Skeletal muscle tissue (tissue), 4 donors: ENCODE results near the gene SCNM1. TPM values are rescaled to one million over a fixed set of nuclear protein-coding genes. Genes with fewer than 3 reads are reported as not detected.
A peak's percentile ranks its signal among the peaks of the same experiment; 100 is the strongest.
"Not testable (repeated sequence)": the region's sequence is repeated elsewhere in the genome, so short reads cannot be mapped to it uniquely, and the experiment has no call there.

ENCODE experiments used
- H3K27ac ChIP-seq: one replicate; pipeline ENCODE4 v1.7.0; 2013; ENCODE audit warnings: mild to moderate bottlenecking, low read depth, low read length, inconsistent platforms
- H3K27me3 ChIP-seq, 3 donors: one replicate each; pipeline ENCODE4 v1.7.0; 2013; ENCODE audit warnings: low read length in 3 of 3; ENCODE audit not compliant: control insufficient read depth in 3 of 3, insufficient read depth in 3 of 3
- H3K36me3 ChIP-seq, 3 donors: one replicate each; pipeline ENCODE4 v1.7.0; 2013; ENCODE audit warnings: low read length in 3 of 3; ENCODE audit not compliant: control insufficient read depth in 3 of 3, insufficient read depth in 3 of 3
- H3K4me1 ChIP-seq, 3 donors: one replicate each; pipeline ENCODE4 v1.7.0; 2013; ENCODE audit warnings: low read length in 3 of 3, mild to moderate bottlenecking in 3 of 3; ENCODE audit not compliant: control insufficient read depth in 3 of 3, insufficient read depth in 3 of 3
- H3K4me3 ChIP-seq, 3 donors: one replicate each; pipeline ENCODE4 v1.7.0; 2013; ENCODE audit warnings: low read length in 3 of 3
- H3K9ac ChIP-seq, 3 donors: one replicate each; pipeline ENCODE4 v1.7.0; 2013; ENCODE audit warnings: low read length in 3 of 3, mild to moderate bottlenecking in 3 of 3, moderate library complexity in 2 of 3, low read depth in 1 of 3
- H3K9me3 ChIP-seq, 3 donors: one replicate each; pipeline ENCODE4 v1.7.0; 2013; ENCODE audit warnings: low read length in 3 of 3; ENCODE audit not compliant: control insufficient read depth in 3 of 3
- total RNA-seq: library from RNA; depleted of rRNA; stranded (reverse); fragments of >200 nt; gene quantifications from one replicate; pipeline ENCODE4 v1.2.3, GENCODE V29; 2014
- donor health status: Osteomylitis.

Gene SCNM1
- total RNA-seq, 1 donor from 2014 or later = 24.5 TPM

DNA sequence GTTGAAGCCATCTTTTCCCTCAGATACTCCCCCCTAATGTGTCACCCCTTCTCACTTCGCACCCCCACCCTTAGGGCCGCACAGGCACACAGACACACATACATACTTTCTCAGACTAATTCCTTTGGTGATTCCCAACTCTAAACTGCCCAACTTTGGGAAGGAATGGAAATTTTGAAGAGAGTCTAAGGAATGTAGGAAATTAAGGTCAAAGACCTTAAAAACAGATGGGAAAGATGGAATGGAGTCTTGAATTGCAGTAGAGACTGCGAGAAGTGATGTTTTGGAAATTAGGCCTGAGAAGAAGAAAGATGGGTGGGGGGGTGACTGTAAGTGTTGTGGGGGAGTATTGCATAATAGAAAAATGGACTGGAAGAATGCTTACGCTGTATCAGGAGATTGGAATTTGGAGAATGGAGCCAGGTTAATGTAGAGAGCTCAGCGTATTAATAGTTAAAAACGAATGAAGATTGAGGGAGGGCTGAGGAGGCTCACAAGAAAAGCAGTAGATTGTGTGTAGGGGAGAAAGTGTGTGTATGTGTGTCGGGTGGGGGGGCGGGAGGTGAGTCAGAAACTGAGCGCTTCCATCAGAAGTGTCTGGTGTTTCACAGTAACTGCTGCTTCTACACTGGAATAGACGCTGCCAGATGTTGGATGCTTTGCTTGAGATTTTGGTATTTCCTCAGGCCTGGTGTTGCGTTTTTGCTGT, 34.1 kb downstream of the SCNM1 start:
- no peaks in the 10 kb centered on the region for H3K9me3 ChIP-seq
- H3K4me3 ChIP-seq = peak overlapping the region; percentile 96 to 99 (median 99)
- peak overlapping the region; percentile 96 to 98 (median 96) for H3K9ac ChIP-seq
- peaks cover 0 to 6% (median 0%) of the 10 kb centered on the region in 3 donors for H3K36me3 ChIP-seq
- peaks cover 20 to 29% (median 27%) of the 10 kb centered on the region in 3 donors for H3K4me1 ChIP-seq
- peak overlapping the region; percentile 98 for H3K27ac ChIP-seq
- no peaks in the 10 kb centered on the region for H3K27me3 ChIP-seq

- H3K36me3 ChIP-seq, H3K4me3 ChIP-seq, H3K27me3 ChIP-seq, H3K9ac ChIP-seq, H3K9me3 ChIP-seq, H3K27ac ChIP-seq: not testable (repeated sequence)
- peaks cover 10 to 19% (median 13%) of the 10 kb centered on the region in 3 donors for H3K4me1 ChIP-seq
Measured at GRCh38 chr1:151205381-151205965, 39.5 kb downstream of the SCNM1 start.

DNA sequence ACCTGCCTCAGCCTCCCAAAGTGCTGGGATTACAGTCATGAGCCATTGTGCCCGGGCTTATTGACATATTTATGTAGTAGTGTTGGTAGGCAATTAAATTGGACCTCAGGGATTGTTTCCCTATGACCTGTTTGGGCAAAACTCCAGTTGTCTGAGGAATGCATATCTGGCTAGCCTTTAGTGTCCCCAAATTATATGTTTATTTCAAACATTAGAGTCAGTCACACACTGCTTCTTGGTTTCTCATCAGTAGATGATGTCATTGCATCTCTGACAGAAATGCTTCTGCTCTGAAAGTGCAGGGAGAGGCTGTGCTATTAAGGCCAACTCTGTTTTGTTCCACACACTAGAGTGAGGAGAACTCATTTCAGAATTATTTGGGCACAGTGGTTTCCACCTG, 44.9 kb downstream of the SCNM1 start:
- Histone ChIP-seq H3K4me1 (peaks cover 0 to 6% (median 0%) of the 10 kb centered on the region in 3 donors), H3K27ac (no peak overlapping the region), H3K27me3 (no peaks in the 10 kb centered on the region), H3K9ac (no peak overlapping the region), H3K36me3 (peaks cover 4 to 9% (median 8%) of the 10 kb centered on the region in 3 donors), H3K4me3 (no peak overlapping the region), H3K9me3 (no peaks in the 10 kb centered on the region)

DNA sequence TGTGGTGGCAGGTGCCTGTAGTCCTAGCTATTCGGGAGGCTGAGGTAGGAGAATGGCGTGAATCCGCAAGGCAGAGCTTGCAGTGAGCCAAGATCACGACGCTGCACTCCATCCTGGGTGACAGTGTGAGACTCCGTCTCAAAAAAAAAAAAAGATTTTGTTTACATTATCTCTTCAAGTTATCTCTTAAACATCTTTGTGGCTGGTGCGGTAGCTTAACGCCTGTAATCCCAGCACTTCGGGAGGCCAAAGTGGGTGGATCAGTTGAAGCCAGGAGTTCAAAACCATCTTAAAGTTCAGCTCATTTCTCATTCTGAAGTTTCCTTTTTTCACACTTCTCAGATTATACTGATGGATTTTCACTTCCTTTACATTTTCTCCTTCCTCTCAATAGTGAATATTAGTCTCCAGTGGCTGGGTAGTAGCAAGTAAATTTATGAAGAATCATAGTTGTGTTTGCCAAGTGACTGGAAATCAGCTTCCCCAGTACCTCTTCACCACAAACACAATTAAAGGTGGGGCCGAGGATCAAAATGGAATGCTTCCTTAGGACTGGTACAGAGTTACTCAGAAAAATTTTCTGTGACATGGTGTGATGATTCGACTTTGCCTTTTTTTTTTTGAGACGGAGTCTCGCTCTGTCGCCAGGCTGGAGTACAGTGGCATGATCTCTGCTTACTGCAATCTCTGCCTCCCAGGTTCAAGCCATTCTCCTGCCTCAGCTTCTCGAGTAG, 46.2 kb downstream of the SCNM1 start:
- Histone ChIP-seq H3K27ac (no peak overlapping the region), H3K36me3 (peaks cover 2 to 9% (median 6%) of the 10 kb centered on the region in 3 donors), H3K4me3 (no peak overlapping the region), H3K4me1 (peaks cover 0 to 6% (median 0%) of the 10 kb centered on the region in 3 donors), H3K9ac (no peak overlapping the region), H3K27me3 (no peaks in the 10 kb centered on the region), H3K9me3 (no peaks in the 10 kb centered on the region)

- Histone ChIP-seq H3K9ac (no peak overlapping the region), H3K36me3 (peaks cover 0 to 2% (median 0%) of the 10 kb centered on the region in 3 donors), H3K9me3 (no peaks in the 10 kb centered on the region), H3K27ac (no peak overlapping the region), H3K4me3 (no peak overlapping the region), H3K27me3 (no peaks in the 10 kb centered on the region), H3K4me1 (peaks cover 0 to 6% (median 0%) of the 10 kb centered on the region in 3 donors)
Measured at GRCh38 chr1:151213560-151213959, 47.6 kb downstream of the SCNM1 start.

Other genes with a start within 250 kb of the SCNM1 start
- gene SETDB1, start 239.8 kb upstream of the SCNM1 start, total RNA-seq = 47.5 TPM
- gene CERS2, start 191.3 kb upstream of the SCNM1 start, total RNA-seq = 44.4 TPM
- not detected for gene ANXA9, start 183.9 kb upstream of the SCNM1 start, total RNA-seq
- gene MINDY1, start 159.2 kb upstream of the SCNM1 start, total RNA-seq = 16.2 TPM
- gene PRUNE1, start 157.7 kb upstream of the SCNM1 start, total RNA-seq = 9.9 TPM
- gene BNIPL, start 129.6 kb upstream of the SCNM1 start, total RNA-seq = 0.52 TPM
- gene C1orf56, start 118.4 kb upstream of the SCNM1 start, total RNA-seq = 1.6 TPM
- 27.1 TPM for gene CDC42SE1, start 106.5 kb upstream of the SCNM1 start, total RNA-seq
- 2.1 TPM for gene MLLT11, start 105.7 kb upstream of the SCNM1 start, total RNA-seq
- 7.8 TPM for gene GABPB2, start 95.4 kb upstream of the SCNM1 start, total RNA-seq
- 15.7 TPM for gene SEMA6C, start 19.5 kb upstream of the SCNM1 start, total RNA-seq
- gene TNFAIP8L2, start 9.5 kb upstream of the SCNM1 start, total RNA-seq = 4.2 TPM
- gene LYSMD1, start 242 bp upstream of the SCNM1 start, total RNA-seq = 9.9 TPM
- gene TMOD4, start 9.8 kb downstream of the SCNM1 start, total RNA-seq = 50.6 TPM
- 35.0 TPM for gene VPS72, start 24.1 kb downstream of the SCNM1 start, total RNA-seq
- gene PIP5K1A, start 32.4 kb downstream of the SCNM1 start, total RNA-seq = 51.7 TPM
- 145 TPM for gene PSMD4, start 88.6 kb downstream of the SCNM1 start, total RNA-seq
- gene ZNF687, start 116.2 kb downstream of the SCNM1 start, total RNA-seq = 5.7 TPM
- gene PI4KB, start 161.3 kb downstream of the SCNM1 start, total RNA-seq = 30.3 TPM
- 24.0 TPM for gene RFX5, start 181.1 kb downstream of the SCNM1 start, total RNA-seq
- gene SELENBP1, start 206.6 kb downstream of the SCNM1 start, total RNA-seq = 74.6 TPM
- gene PSMB4, start 233.4 kb downstream of the SCNM1 start, total RNA-seq = 308 TPM